Measurements from ENCODE around the gene KMT2B. TPM values are rescaled to one million over a fixed set of nuclear protein-coding genes. Genes with fewer than 3 reads are reported as not detected.
"Not testable (repeated sequence)": the region's sequence is repeated elsewhere in the genome, so short reads cannot be mapped to it uniquely, and the experiment has no call there.

The KMT2B gene
- total RNA-seq, 1 experiment from 2014 or later = 15.1 TPM

DNA sequence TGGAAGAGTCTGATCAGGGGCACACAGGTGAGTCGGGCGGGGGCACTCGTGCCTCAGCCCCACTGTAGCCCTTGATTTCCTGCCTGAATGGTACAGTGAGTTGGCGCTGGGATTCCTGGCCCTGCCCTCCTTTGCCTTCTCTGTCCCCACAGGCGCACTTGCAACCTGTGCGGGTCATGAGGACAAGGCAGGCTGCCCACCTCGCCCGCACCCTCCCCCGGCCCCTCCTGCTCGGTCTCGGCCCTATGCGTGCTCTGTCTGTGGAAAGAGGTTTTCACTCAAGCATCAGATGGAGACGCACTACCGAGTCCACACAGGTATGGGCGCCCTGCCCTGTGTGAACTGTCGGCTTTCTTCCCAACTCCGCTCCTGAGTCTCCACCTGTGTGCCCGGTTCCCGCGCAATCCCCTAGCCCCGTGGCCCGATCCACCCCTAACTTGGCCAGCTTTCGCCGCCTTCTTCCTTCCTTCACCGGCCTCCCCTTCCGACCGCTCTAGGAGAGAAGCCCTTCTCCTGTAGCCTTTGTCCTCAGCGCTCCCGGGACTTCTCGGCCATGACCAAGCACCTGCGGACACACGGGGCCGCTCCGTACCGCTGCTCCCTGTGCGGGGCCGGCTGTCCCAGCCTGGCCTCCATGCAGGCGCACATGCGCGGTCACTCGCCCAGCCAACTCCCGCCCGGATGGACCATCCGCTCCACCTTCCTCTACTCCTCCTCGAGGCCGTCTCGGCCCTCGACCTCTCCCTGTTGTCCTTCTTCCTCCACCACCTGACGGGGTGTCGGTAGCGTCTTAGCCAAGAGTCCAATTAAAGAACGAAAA lies 1.6 kb upstream of the KMT2B start:
- Histone ChIP-seq H3K27ac (peak overlapping the region; percentile 6; the same call in 1 of the 2 replicates), H3K36me3 (0 out of 2 replicates have a peak, but pooled peaks cover under 1% of the 10 kb centered on the region), H3K4me3 (peak overlapping the region; percentile 64), H3K4me1 (peaks cover 9% of the 10 kb centered on the region; the same call in 1 of the 2 replicates), H3K27me3 (no peaks in the 10 kb centered on the region), H3K9me3 (replicated peaks) (no peaks in the 10 kb centered on the region)
- DNase-seq = peak; percentile 60 to 67

GRCh38 chr19:35716801-35717664 lies 770 bp upstream of the KMT2B start:
- peak; percentile 97 for DNase-seq
- Histone ChIP-seq H3K9me3 (replicated peaks) (no peaks in the 10 kb centered on the region), H3K4me3 (peak overlapping the region; percentile 64), H3K27ac (peak overlapping the region; percentile 47), H3K27me3 (no peaks in the 10 kb centered on the region), H3K36me3 (peaks cover 6% of the 10 kb centered on the region), H3K4me1 (peaks cover 9% of the 10 kb centered on the region; the same call in 1 of the 2 replicates)

DNA sequence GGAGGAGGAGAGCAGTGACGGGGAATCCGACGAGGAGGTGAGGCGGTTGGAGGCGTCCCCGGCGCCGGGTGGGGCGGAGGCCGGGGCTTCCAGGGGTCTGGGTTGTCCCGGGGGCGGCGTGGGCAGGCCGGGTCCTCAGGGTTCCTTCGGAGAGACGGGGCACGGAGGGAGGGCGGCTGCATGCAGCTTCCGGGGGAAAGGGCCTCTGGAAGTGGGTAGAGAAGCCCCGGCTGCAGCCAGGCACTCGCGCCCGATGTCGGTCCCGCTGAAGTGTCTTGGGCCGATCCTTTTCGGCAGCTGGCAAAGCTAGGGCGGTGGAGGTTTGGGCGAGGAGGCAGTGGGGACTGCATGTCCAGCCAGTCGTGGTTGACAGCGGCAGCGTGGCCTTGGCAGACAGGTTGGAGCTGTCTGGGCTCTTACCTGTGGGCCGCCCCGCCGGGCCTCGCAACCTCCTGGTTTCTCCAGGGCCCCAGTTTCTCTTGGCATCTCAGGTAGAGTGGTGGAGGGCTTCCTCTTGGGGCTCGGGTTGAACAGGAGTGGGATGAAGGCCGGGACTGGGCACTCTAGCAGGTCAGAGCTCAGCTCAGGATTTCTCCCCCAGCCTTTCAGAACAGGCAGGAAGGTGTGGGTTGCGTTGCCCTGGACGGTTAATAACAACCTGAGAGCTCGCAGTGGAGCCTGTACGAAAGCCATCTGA lies 690 bp downstream of the KMT2B start:
- peaks cover 9% of the 10 kb centered on the region; the same call in 1 of the 2 replicates for H3K4me1 ChIP-seq
- H3K9me3 ChIP-seq (replicated peaks) = no peaks in the 10 kb centered on the region
- peaks cover 18% of the 10 kb centered on the region for H3K36me3 ChIP-seq
- DNase-seq = peak; percentile 52 to 56
- H3K27ac ChIP-seq = peak overlapping the region; percentile 14; the same call in 1 of the 2 replicates
- H3K4me3 ChIP-seq = peak overlapping the region; percentile 68
- no peaks in the 10 kb centered on the region for H3K27me3 ChIP-seq

GRCh38 chr19:35719402-35720162 lies 1.8 kb downstream of the KMT2B start:
- peaks cover 29% of the 10 kb centered on the region for H3K36me3 ChIP-seq
- peaks cover 9% of the 10 kb centered on the region; the same call in 1 of the 2 replicates for H3K4me1 ChIP-seq
- H3K27me3 ChIP-seq = no peaks in the 10 kb centered on the region
- no peak for DNase-seq
- no peaks in the 10 kb centered on the region for H3K9me3 ChIP-seq (replicated peaks)
- peak overlapping the region; percentile 68; the same call in 1 of the 2 replicates for H3K4me3 ChIP-seq
- no peak overlapping the region for H3K27ac ChIP-seq

DNA sequence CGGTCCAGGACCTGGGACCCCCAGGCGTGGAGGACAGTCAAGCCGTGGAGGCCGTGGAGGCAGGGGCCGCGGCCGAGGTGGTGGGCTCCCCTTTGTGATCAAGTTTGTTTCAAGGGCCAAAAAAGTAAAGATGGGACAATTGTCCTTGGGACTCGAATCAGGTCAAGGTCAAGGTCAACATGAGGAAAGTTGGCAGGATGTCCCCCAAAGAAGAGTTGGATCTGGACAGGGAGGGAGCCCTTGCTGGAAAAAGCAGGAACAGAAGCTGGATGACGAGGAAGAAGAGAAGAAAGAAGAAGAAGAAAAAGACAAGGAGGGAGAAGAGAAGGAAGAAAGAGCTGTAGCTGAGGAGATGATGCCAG lies 2.3 kb downstream of the KMT2B start:
- Histone ChIP-seq H3K27me3 (no peaks in the 10 kb centered on the region), H3K36me3 (peaks cover 33% of the 10 kb centered on the region), H3K27ac (no peak overlapping the region), H3K9me3 (replicated peaks) (no peaks in the 10 kb centered on the region), H3K4me1 (peaks cover 9% of the 10 kb centered on the region; the same call in 1 of the 2 replicates), H3K4me3 (no peak overlapping the region)
- DNase-seq = no peak

DNA sequence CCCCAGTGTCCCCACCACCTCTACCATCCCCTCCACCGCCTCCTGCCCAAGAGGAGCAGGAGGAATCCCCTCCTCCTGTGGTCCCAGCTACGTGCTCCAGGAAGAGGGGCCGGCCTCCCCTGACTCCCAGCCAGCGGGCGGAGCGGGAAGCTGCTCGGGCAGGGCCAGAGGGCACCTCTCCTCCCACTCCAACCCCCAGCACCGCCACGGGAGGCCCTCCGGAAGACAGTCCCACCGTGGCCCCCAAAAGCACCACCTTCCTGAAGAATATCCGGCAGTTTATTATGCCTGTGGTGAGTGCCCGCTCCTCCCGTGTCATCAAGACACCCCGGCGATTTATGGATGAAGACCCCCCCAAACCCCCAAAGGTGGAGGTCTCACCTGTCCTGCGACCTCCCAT lies 2.8 kb downstream of the KMT2B start:
- Histone ChIP-seq H3K27ac (no peak overlapping the region), H3K9me3 (replicated peaks) (no peaks in the 10 kb centered on the region), H3K36me3 (peaks cover 39% of the 10 kb centered on the region), H3K27me3 (no peaks in the 10 kb centered on the region), H3K4me1 (peaks cover 9% of the 10 kb centered on the region; the same call in 1 of the 2 replicates), H3K4me3 (no peak overlapping the region)
- DNase-seq = no peak

GRCh38 chr19:35721374-35721773 lies 3.6 kb downstream of the KMT2B start:
- peaks cover 5% of the 10 kb centered on the region; the same call in 1 of the 2 replicates for H3K4me1 ChIP-seq
- H3K27ac ChIP-seq = no peak overlapping the region
- no peaks in the 10 kb centered on the region for H3K9me3 ChIP-seq (replicated peaks)
- no peaks in the 10 kb centered on the region for H3K27me3 ChIP-seq
- no peak overlapping the region for H3K4me3 ChIP-seq
- peaks cover 46% of the 10 kb centered on the region for H3K36me3 ChIP-seq
- DNase-seq = no peak

DNA sequence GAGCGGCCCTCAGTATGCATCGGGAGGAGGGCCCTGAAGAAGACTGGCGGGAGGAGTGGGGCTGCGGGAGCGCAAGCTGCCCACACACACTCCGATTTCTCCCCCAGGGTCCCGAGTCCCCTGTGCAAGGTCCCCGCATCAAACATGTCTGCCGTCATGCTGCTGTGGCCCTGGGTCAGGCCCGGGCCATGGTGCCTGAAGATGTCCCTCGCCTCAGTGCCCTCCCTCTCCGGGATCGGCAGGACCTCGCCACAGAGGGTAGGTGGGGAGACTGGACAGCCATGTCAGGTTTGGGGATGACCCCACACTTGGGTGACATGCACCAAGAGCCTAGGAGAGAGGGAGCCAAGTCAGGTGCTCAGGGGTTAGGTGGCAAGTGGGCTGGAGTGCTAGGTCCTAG lies 4.7 kb downstream of the KMT2B start:
- peaks cover 5% of the 10 kb centered on the region; the same call in 1 of the 2 replicates for H3K4me1 ChIP-seq
- H3K27me3 ChIP-seq = no peaks in the 10 kb centered on the region
- H3K36me3 ChIP-seq = peaks cover 54% of the 10 kb centered on the region
- H3K9me3 ChIP-seq (replicated peaks) = no peaks in the 10 kb centered on the region
- no peak overlapping the region for H3K27ac ChIP-seq
- H3K4me3 ChIP-seq = no peak overlapping the region
- no peak for DNase-seq

DNA sequence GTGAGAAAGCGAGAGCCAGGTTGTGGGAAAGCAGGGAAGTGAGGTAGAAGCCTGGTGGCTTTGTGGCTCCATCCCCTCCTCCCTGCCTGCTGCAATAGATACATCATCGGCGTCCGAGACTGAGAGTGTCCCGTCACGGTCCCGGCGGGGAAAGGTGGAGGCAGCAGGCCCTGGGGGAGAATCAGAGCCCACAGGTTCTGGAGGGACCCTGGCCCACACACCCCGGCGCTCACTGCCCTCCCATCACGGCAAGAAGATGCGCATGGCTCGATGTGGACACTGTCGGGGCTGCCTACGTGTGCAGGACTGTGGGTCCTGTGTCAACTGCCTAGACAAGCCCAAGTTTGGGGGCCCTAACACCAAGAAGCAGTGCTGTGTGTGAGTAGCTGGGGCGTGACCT lies 5.1 kb downstream of the KMT2B start:
- H3K36me3 ChIP-seq = peaks cover 58% of the 10 kb centered on the region
- H3K27me3 ChIP-seq = no peaks in the 10 kb centered on the region
- no peak for DNase-seq
- no peak overlapping the region for H3K27ac ChIP-seq
- no peaks in the 10 kb centered on the region for H3K9me3 ChIP-seq (replicated peaks)
- peaks cover 5% of the 10 kb centered on the region; the same call in 1 of the 2 replicates for H3K4me1 ChIP-seq
- H3K4me3 ChIP-seq = no peak overlapping the region

GRCh38 chr19:35723671-35724070 lies 5.9 kb downstream of the KMT2B start:
- no peak for DNase-seq
- H3K27ac ChIP-seq = no peak overlapping the region
- peaks cover 66% of the 10 kb centered on the region for H3K36me3 ChIP-seq
- H3K4me1 ChIP-seq = peaks cover 5% of the 10 kb centered on the region; the same call in 1 of the 2 replicates
- H3K4me3 ChIP-seq = no peak overlapping the region
- no peaks in the 10 kb centered on the region for H3K27me3 ChIP-seq
- H3K9me3 ChIP-seq (replicated peaks) = no peaks in the 10 kb centered on the region

GRCh38 chr19:35724132-35724531 lies 6.3 kb downstream of the KMT2B start:
- not testable (repeated sequence) for DNase-seq; H3K9me3 ChIP-seq (replicated peaks); H3K4me3 ChIP-seq; H3K27ac ChIP-seq; H3K4me1 ChIP-seq; H3K27me3 ChIP-seq
- H3K36me3 ChIP-seq = peaks cover 70% of the 10 kb centered on the region

DNA sequence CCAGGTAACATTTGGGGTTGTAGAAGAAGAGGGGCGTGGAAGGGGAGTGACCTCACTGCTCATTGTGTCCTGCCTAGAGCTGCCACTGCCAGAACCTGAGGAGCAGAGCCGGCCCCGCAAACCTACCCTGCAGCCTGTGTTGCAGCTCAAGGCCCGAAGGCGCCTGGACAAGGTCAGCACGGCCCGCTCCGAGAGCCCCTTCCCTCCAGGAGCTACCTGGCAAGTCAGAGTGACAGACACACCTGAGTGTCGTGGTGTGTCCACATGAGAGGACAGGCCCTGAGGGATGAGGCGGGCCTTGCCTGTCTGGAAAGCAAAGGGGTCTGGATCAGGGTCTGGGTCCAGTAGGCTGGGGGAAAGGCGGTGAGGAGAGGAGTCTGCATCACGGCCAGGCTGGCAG lies 6.8 kb downstream of the KMT2B start:
- DNase-seq = no peak
- H3K4me3 ChIP-seq = no peak overlapping the region
- H3K27ac ChIP-seq = no peak overlapping the region
- H3K9me3 ChIP-seq (replicated peaks) = no peaks in the 10 kb centered on the region
- peaks cover 75% of the 10 kb centered on the region for H3K36me3 ChIP-seq
- no peaks in the 10 kb centered on the region for H3K4me1 ChIP-seq
- no peaks in the 10 kb centered on the region for H3K27me3 ChIP-seq

DNA sequence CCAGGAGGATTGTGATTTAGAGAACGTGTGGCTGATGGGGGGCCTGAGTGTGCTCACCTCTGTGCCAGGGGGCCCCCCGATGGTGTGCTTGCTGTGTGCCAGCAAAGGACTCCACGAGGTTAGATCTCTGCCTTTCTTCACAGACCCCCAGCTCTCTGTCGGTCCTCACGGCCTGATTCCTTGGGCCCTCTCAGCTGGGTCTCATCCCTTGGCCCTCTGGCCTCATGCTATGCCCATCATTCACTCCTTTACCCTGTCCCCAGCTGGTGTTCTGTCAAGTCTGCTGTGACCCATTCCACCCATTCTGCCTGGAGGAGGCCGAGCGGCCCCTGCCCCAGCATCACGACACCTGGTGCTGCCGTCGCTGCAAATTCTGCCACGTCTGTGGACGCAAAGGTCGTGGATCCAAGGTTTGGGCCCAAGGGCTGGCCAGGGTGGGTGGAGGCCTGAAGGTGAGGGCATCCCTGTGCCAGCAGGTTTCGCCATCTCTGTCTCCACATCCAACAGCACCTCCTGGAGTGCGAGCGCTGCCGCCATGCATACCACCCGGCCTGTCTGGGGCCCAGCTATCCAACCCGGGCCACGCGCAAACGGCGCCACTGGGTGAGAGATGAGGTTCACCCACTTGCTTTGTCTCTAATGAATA lies 7.5 kb downstream of the KMT2B start:
- H3K4me1 ChIP-seq = no peaks in the 10 kb centered on the region
- no peaks in the 10 kb centered on the region for H3K9me3 ChIP-seq (replicated peaks)
- H3K27ac ChIP-seq = no peak overlapping the region
- peaks cover 82% of the 10 kb centered on the region for H3K36me3 ChIP-seq
- no peak overlapping the region for H3K4me3 ChIP-seq
- no peaks in the 10 kb centered on the region for H3K27me3 ChIP-seq
- no peak for DNase-seq

Measured in SJCRH30 (cell line).